Tibial artery (tissue), 4 donors: ENCODE measurements around the gene VEPH1.

Experiments used
- DNase-seq, 2 donors: peaks; one replicate each; pipeline ENCODE4 v3.0.0-alpha.2; 2019
- H3K27ac ChIP-seq, 2 donors: fragments of 200-600 bp; sonication (generic) in 1 of 2; 1 replicate in 1 of 2; 2 replicates in 1 of 2; pipeline ENCODE4 v1.5.1; 2018 to 2019; ENCODE audit warnings: mild to moderate bottlenecking in 1 of 2
- H3K27me3 ChIP-seq, 2 donors: fragments of 200-600 bp; sonication (generic) in 1 of 2; one replicate each; pipeline versions ENCODE4 v1.5.1 to v1.6.0; 2016 to 2019
- H3K36me3 ChIP-seq, 3 donors: fragments of 200-600 bp; sonication (generic) in 2 of 3; one replicate each; pipeline ENCODE4 v1.5.1; 2016 to 2019; ENCODE audit warnings: mild to moderate bottlenecking in 2 of 3
- H3K4me1 ChIP-seq, 4 donors: fragments of 200-600 bp; sonication (generic) in 2 of 4; 1 replicate in 3 of 4; 2 replicates in 1 of 4; pipeline ENCODE4 v1.5.1; 2016 to 2019
- H3K4me3 ChIP-seq, 2 donors: fragments of 200-600 bp; sonication (generic) in 1 of 2; 1 replicate in 1 of 2; 2 replicates in 1 of 2; pipeline ENCODE4 v1.5.1; 2018 to 2019; ENCODE audit warnings: mild to moderate bottlenecking in 2 of 2
- H3K9me3 ChIP-seq, 3 donors: fragments of 200-600 bp; sonication (generic) in 1 of 3; one replicate each; pipeline ENCODE4 v1.5.1; 2016 to 2019
- CTCF ChIP-seq, 2 experiments: fragments of 200-600 bp in 1 of 2; fragments of 450-650 bp in 1 of 2; IDR thresholded peaks; one replicate each; pipeline ENCODE4 v1.5.1; 2017 to 2019; ENCODE audit warnings: antibody characterized with exemption in 2 of 2, mild to moderate bottlenecking in 1 of 2, moderate library complexity in 1 of 2
- intact Hi-C: fragments of 100-400 bp; cut with DNase I; formaldehyde crosslinking; loops from one replicate; pipeline ENCODE4 v1.15.0; 2023; ENCODE audit warnings: low total_unique reads

VEPH1 gene

GRCh38 chr3:157499342-157499963, 3.8 kb downstream of the VEPH1 start:
- no peak for DNase-seq
- Histone ChIP-seq H3K27ac (no peak overlapping the region), H3K4me1 (peaks cover 0 to 12% (median 5%) of the 10 kb centered on the region in 4 donors), H3K36me3 (no peaks in the 10 kb centered on the region), H3K27me3 (no peaks in the 10 kb centered on the region), H3K4me3 (peak overlapping the region; percentile 11 to 44), H3K9me3 (no peaks in the 10 kb centered on the region)
- TF ChIP-seq CTCF (IDR thresholded peaks at IDR 0.05): no peak
- intact Hi-C loops: loop anchor here (10.0 kb wide), 1 partner anchor 295 kb away; no protein-coding TSS in a partner anchor

- peaks cover 0 to 12% (median 5%) of the 10 kb centered on the region in 4 donors for H3K4me1 ChIP-seq
- no peaks in the 10 kb centered on the region for H3K27me3 ChIP-seq
- no peak for TF ChIP-seq CTCF (IDR thresholded peaks at IDR 0.05)
- H3K4me3 ChIP-seq: no peak overlapping the region
- no peaks in the 10 kb centered on the region for H3K9me3 ChIP-seq
- intact Hi-C loops: loop anchor here (10.0 kb wide), 1 partner anchor 294 kb away; no protein-coding TSS in a partner anchor
- H3K36me3 ChIP-seq: no peaks in the 10 kb centered on the region
- no peak for DNase-seq
- H3K27ac ChIP-seq: no peak overlapping the region
Measured at GRCh38 chr3:157498371-157498770, 4.8 kb downstream of the VEPH1 start.

- Histone ChIP-seq H3K4me3 (no peak overlapping the region), H3K27ac (no peak overlapping the region), H3K4me1 (peaks cover 0 to 12% (median 5%) of the 10 kb centered on the region in 4 donors), H3K9me3 (no peaks in the 10 kb centered on the region), H3K36me3 (no peaks in the 10 kb centered on the region), H3K27me3 (no peaks in the 10 kb centered on the region)
- TF ChIP-seq CTCF (IDR thresholded peaks at IDR 0.05): no peak
- intact Hi-C loops: loop anchor here (10.0 kb wide), 1 partner anchor 291 kb away; no protein-coding TSS in a partner anchor
- DNase-seq: no peak
Measured at GRCh38 chr3:157495846-157496245, 7.4 kb downstream of the VEPH1 start.

- intact Hi-C loops: loop anchor here (10.0 kb wide), 1 partner anchor 290 kb away; no protein-coding TSS in a partner anchor
- H3K4me3 ChIP-seq: no peak overlapping the region
- H3K36me3 ChIP-seq: no peaks in the 10 kb centered on the region
- DNase-seq: no peak
- no peaks in the 10 kb centered on the region for H3K9me3 ChIP-seq
- H3K27ac ChIP-seq: no peak overlapping the region
- no peaks in the 10 kb centered on the region for H3K27me3 ChIP-seq
- H3K4me1 ChIP-seq: peaks cover 0 to 7% (median 2%) of the 10 kb centered on the region in 4 donors
- TF ChIP-seq CTCF (IDR thresholded peaks at IDR 0.05): no peak
Measured at GRCh38 chr3:157494581-157495281, 8.5 kb downstream of the VEPH1 start.

- H3K4me3 ChIP-seq: no peak overlapping the region
- H3K36me3 ChIP-seq: no peaks in the 10 kb centered on the region
- H3K27ac ChIP-seq: no peak overlapping the region
- no peaks in the 10 kb centered on the region for H3K27me3 ChIP-seq
- intact Hi-C loops: loop anchor here (10.0 kb wide), 1 partner anchor 289 kb away; no protein-coding TSS in a partner anchor
- TF ChIP-seq CTCF (IDR thresholded peaks at IDR 0.05): peak; percentile 45 to 55
- no peak for DNase-seq
- H3K9me3 ChIP-seq: no peaks in the 10 kb centered on the region
- no peaks in the 10 kb centered on the region for H3K4me1 ChIP-seq
Measured at GRCh38 chr3:157493627-157494550, 9.3 kb downstream of the VEPH1 start.
